Measurements from ENCODE around the gene PFDN6. TPM values are rescaled to one million over a fixed set of nuclear protein-coding genes. Genes with fewer than 3 reads are reported as not detected.

The PFDN6 gene
- total RNA-seq, 4 donors from 2014 or later: 23.6 to 39.8 (median 28.1) TPM; not detected in 1

GRCh38 chr6:33312361-33313104 is 23.1 kb downstream of the PFDN6 start:
- Histone ChIP-seq H3K9me3 (no peaks in the 10 kb centered on the region), H3K36me3 (peaks cover 0 to 14% (median 0%) of the 10 kb centered on the region in 4 donors), H3K4me1 (peaks cover 18 to 45% (median 32%) of the 10 kb centered on the region in 4 donors), H3K27me3 (no peaks in the 10 kb centered on the region), H3K27ac (peak overlapping the region; percentile 95 to 99 (median 98)), H3K4me3 (peak overlapping the region; percentile 52 to 94 (median 71))
- intact Hi-C loops (cut with DNase I; ENCODE audit: low total_unique reads): loop anchor here (10.0 kb wide), 1 partner anchor 102 kb away; the partner anchor contains the start of genes CUTA and PHF1
- TF ChIP-seq CTCF (IDR thresholded peaks at IDR 0.05) (no peak), POLR2A (IDR thresholded peaks at IDR 0.05) (peak; percentile 9), POLR2AphosphoS5 (IDR thresholded peaks at IDR 0.05) (peak in 2 of 3 donors; percentile 19), EP300 (IDR thresholded peaks at IDR 0.05; ENCODE audit: low read depth) (no peak)
- in situ Hi-C loops (cut with MboI; ENCODE audit: low pct_ligation_motif_present in 1 of 4, low pct_unique_long_range_greater_than_20kb in 1 of 4, low sequenced_read_pairs in 3 of 4): no loop called here
- DNase-seq: peak; percentile 89
- 2 to 4% methylated on average over 11 to 29 of the region's 29 CpGs for WGBS, 2 donors (ENCODE audit: low coverage in 1 of 2)

- 0 to 2% methylated on average over 6 to 33 of the region's 33 CpGs for whole genome bisulfite sequencing, 2 donors (ENCODE audit: low coverage in 1 of 2)
- Histone ChIP-seq H3K4me1 (peaks cover 18 to 47% (median 32%) of the 10 kb centered on the region in 4 donors), H3K4me3 (peak overlapping the region; percentile 52 to 94 (median 71)), H3K36me3 (peaks cover 0 to 13% (median 0%) of the 10 kb centered on the region in 4 donors), H3K27me3 (no peaks in the 10 kb centered on the region), H3K9me3 (no peaks in the 10 kb centered on the region), H3K27ac (peak overlapping the region; percentile 95 to 99 (median 98))
- peak; percentile 63 for DNase-seq
- in situ Hi-C loops (cut with MboI; ENCODE audit: low pct_ligation_motif_present in 1 of 4, low pct_unique_long_range_greater_than_20kb in 1 of 4, low sequenced_read_pairs in 3 of 4): no loop called here
- intact Hi-C loops (cut with DNase I; ENCODE audit: low total_unique reads): loop anchor here (10.0 kb wide), 1 partner anchor 102 kb away; the partner anchor contains the start of genes CUTA and PHF1
- peak in 1 of 3 donors; percentile 17 for TF ChIP-seq POLR2AphosphoS5 (IDR thresholded peaks at IDR 0.05)
- no peak for TF ChIP-seq EP300 (IDR thresholded peaks at IDR 0.05; ENCODE audit: low read depth)
These were observed 23.8 kb downstream of the PFDN6 start for GRCh38 chr6:33313105-33313708.

- peak; percentile 77 for DNase-seq
- peaks cover 23 to 54% (median 39%) of the 10 kb centered on the region in 4 donors for H3K4me1 ChIP-seq
- peak; percentile 76 for TF ChIP-seq POLR2A (IDR thresholded peaks at IDR 0.05)
- TF ChIP-seq CTCF (IDR thresholded peaks at IDR 0.05): no peak
- peak; percentile 73 to 88 (median 86) for TF ChIP-seq POLR2AphosphoS5 (IDR thresholded peaks at IDR 0.05)
- H3K27ac ChIP-seq: peak within 1 kb of the TSS; percentile 95 to 99 (median 98)
- H3K9me3 ChIP-seq: no peaks in the 10 kb centered on the region
- in situ Hi-C loops (cut with MboI; ENCODE audit: low pct_ligation_motif_present in 1 of 4, low pct_unique_long_range_greater_than_20kb in 1 of 4, low sequenced_read_pairs in 3 of 4) (no loop called here), intact Hi-C loops (cut with DNase I; ENCODE audit: low total_unique reads) (loop anchor here (10.0 kb wide), 1 partner anchor 101 kb away; the partner anchor contains the start of genes CUTA and PHF1)
- H3K36me3 ChIP-seq: peaks cover 0 to 11% (median 0%) of the 10 kb centered on the region in 4 donors
- WGBS, 2 donors (ENCODE audit: low coverage in 1 of 2): 0% methylated on average over 1 to 45 of the region's 47 CpGs
- no peaks in the 10 kb centered on the region for H3K27me3 ChIP-seq
- peak within 1 kb of the TSS; percentile 52 to 94 (median 71) for H3K4me3 ChIP-seq
These were observed 24.5 kb downstream of the PFDN6 start, which contains the start of gene TAPBP for GRCh38 chr6:33313709-33314514. Gene TAPBP, minus strand, starts transcription at chr6:33314078. Its CDS starts 37 bp downstream, at chr6:33314041.

GRCh38 chr6:33314515-33314942 is 25.1 kb downstream of the PFDN6 start:
- Histone ChIP-seq H3K4me1 (peaks cover 23 to 60% (median 45%) of the 10 kb centered on the region in 4 donors), H3K4me3 (peak overlapping the region; percentile 52 to 94 (median 71)), H3K27me3 (no peaks in the 10 kb centered on the region), H3K36me3 (peaks cover 0 to 17% (median 3%) of the 10 kb centered on the region in 4 donors), H3K9me3 (no peaks in the 10 kb centered on the region), H3K27ac (peak overlapping the region; percentile 95 to 99 (median 98))
- intact Hi-C loops (cut with DNase I; ENCODE audit: low total_unique reads) (loop anchor here (10.0 kb wide), 1 partner anchor 100 kb away; the partner anchor contains the start of genes CUTA and PHF1), in situ Hi-C loops (cut with MboI; ENCODE audit: low pct_ligation_motif_present in 1 of 4, low pct_unique_long_range_greater_than_20kb in 1 of 4, low sequenced_read_pairs in 3 of 4) (no loop called here)
- DNase-seq: peak; percentile 76
- peak in 1 of 3 donors; percentile 54 for TF ChIP-seq POLR2AphosphoS5 (IDR thresholded peaks at IDR 0.05)
- TF ChIP-seq POLR2A (IDR thresholded peaks at IDR 0.05): no peak
- TF ChIP-seq CTCF (IDR thresholded peaks at IDR 0.05): no peak
- TF ChIP-seq EP300 (IDR thresholded peaks at IDR 0.05; ENCODE audit: low read depth): peak; percentile 38
- 0 to 3% methylated on average over 2 to 10 of the region's 10 CpGs for WGBS, 2 donors (ENCODE audit: low coverage in 1 of 2)
